Muscle of leg (tissue), 11 donors: ENCODE measurements around the gene SIGLEC12. TPM values are rescaled to one million over a fixed set of nuclear protein-coding genes. Genes with fewer than 3 reads are reported as not detected.

Experiments used
- DNase-seq: peaks from one replicate; pipeline ENCODE4 v3.0.0; 2013
- H3K27ac ChIP-seq: one replicate; pipeline ENCODE4 v1.5.1; 2013; ENCODE audit warnings: mild to moderate bottlenecking, low read length, control low read depth
- H3K27me3 ChIP-seq: one replicate; pipeline ENCODE4 v1.6.1; 2013; ENCODE audit warnings: low read length; ENCODE audit not compliant: control insufficient read depth, insufficient read depth
- H3K36me3 ChIP-seq: one replicate; pipeline ENCODE4 v1.6.1; 2013; ENCODE audit warnings: low read length; ENCODE audit not compliant: control insufficient read depth, insufficient read depth
- H3K4me1 ChIP-seq: one replicate; pipeline ENCODE4 v1.6.1; 2013; ENCODE audit warnings: low read length; ENCODE audit not compliant: control insufficient read depth, insufficient read depth
- H3K4me3 ChIP-seq: one replicate; pipeline ENCODE4 v1.5.1; 2013; ENCODE audit warnings: low read length, control low read depth
- H3K9me3 ChIP-seq: replicated peaks from 2 replicates; pipeline ENCODE4 v1.6.1; 2013; ENCODE audit warnings: low read depth, low read length; ENCODE audit not compliant: control insufficient read depth
- WGBS: methylation state at CpG from one replicate; pipeline ENCODE4 v1.1.5; 2013; ENCODE audit warnings: missing lambda C conversion rate; ENCODE audit not compliant: insufficient coverage; 5-methylcytosine and 5-hydroxymethylcytosine counted together
- polyA plus RNA-seq, 8 donors: library from polyadenylated mRNA; unstranded; fragments of 120-200 nt; gene quantifications; one replicate each; pipeline versions ENCODE4 v1.2.1 to v1.2.3, GENCODE V29; 2013; ENCODE audit warnings: inconsistent platforms in 1 of 8, low replicate concordance in 1 of 8; ENCODE audit not compliant: insufficient read length in 8 of 8, insufficient read depth in 1 of 8
- total RNA-seq: library from RNA; stranded (reverse); fragments of 120-200 nt; gene quantifications from one replicate; pipeline ENCODE4 v1.2.4, GENCODE V29; 2013

SIGLEC12 gene
- total and polyA plus RNA-seq, 9 donors, result 0.11 to 0.48 (median 0.20) TPM; not detected in 4

- no peak overlapping the region for H3K4me3 ChIP-seq
- WGBS, result 79% methylated on average over 8 of the region's 8 CpGs
- no peak for DNase-seq
- no peaks in the 10 kb centered on the region for H3K9me3 ChIP-seq
- H3K4me1 ChIP-seq, result no peaks in the 10 kb centered on the region
- no peaks in the 10 kb centered on the region for H3K27me3 ChIP-seq
- no peak overlapping the region for H3K27ac ChIP-seq
- H3K36me3 ChIP-seq, result no peaks in the 10 kb centered on the region
Measured at GRCh38 chr19:51524666-51525264, 23.2 kb upstream of the SIGLEC12 start.

- Histone ChIP-seq H3K4me3 (no peak overlapping the region), H3K36me3 (no peaks in the 10 kb centered on the region), H3K4me1 (no peaks in the 10 kb centered on the region), H3K27ac (no peak overlapping the region), H3K27me3 (no peaks in the 10 kb centered on the region), H3K9me3 (no peaks in the 10 kb centered on the region)
- 33% methylated on average over 1 of the region's 2 CpGs for WGBS
- no peak for DNase-seq
Measured at GRCh38 chr19:51521781-51522180, 20.2 kb upstream of the SIGLEC12 start.

- Histone ChIP-seq H3K4me3 (no peak overlapping the region), H3K4me1 (no peaks in the 10 kb centered on the region), H3K27me3 (no peaks in the 10 kb centered on the region), H3K27ac (no peak overlapping the region), H3K9me3 (no peaks in the 10 kb centered on the region), H3K36me3 (no peaks in the 10 kb centered on the region)
- DNase-seq, result no peak
- WGBS, result no CpG with 5 or more reads among the region's 2 CpGs
Measured at GRCh38 chr19:51521357-51521756, 19.8 kb upstream of the SIGLEC12 start.

GRCh38 chr19:51520728-51521127 lies 19.1 kb upstream of the SIGLEC12 start:
- Histone ChIP-seq H3K36me3 (no peaks in the 10 kb centered on the region), H3K4me1 (no peaks in the 10 kb centered on the region), H3K9me3 (no peaks in the 10 kb centered on the region), H3K4me3 (no peak overlapping the region), H3K27ac (no peak overlapping the region), H3K27me3 (no peaks in the 10 kb centered on the region)
- WGBS, result no CpG with 5 or more reads among the region's 2 CpGs
- DNase-seq, result no peak

- no peak overlapping the region for H3K27ac ChIP-seq
- DNase-seq, result peak; percentile 48
- no peaks in the 10 kb centered on the region for H3K9me3 ChIP-seq
- no peak overlapping the region for H3K4me3 ChIP-seq
- H3K4me1 ChIP-seq, result no peaks in the 10 kb centered on the region
- no peaks in the 10 kb centered on the region for H3K27me3 ChIP-seq
- H3K36me3 ChIP-seq, result no peaks in the 10 kb centered on the region
- WGBS, result 0% methylated on average over 1 of the region's 3 CpGs
Measured at GRCh38 chr19:51514866-51515481, 13.4 kb upstream of the SIGLEC12 start.

GRCh38 chr19:51513968-51514367 lies 12.4 kb upstream of the SIGLEC12 start:
- H3K27me3 ChIP-seq, result no peaks in the 10 kb centered on the region
- no peak for DNase-seq
- WGBS, result no CpG with 5 or more reads among the region's 2 CpGs

DNA sequence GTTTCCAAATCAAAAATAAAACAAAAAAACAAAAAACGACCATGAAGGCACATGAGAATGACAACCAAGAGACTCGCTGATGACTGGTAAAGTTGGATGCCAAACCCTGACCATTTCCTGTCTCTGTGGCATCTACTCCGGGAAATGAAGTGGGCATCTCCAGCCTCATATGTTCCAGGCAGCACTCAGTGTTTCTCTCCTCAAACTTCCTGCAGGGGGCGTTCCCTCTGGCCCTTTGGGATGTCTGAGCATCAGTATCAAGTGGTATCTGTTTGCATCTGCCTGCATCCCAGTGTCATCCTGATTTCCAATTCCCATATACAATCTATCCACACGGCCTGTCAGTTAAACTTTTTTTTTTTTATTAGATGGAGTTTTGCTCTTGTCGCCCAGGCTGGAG lies 9.8 kb upstream of the SIGLEC12 start:
- H3K9me3 ChIP-seq, result no peaks in the 10 kb centered on the region
- no peaks in the 10 kb centered on the region for H3K36me3 ChIP-seq
- no peak overlapping the region for H3K4me3 ChIP-seq
- 10% methylated on average over 4 of the region's 6 CpGs for WGBS
- no peaks in the 10 kb centered on the region for H3K27me3 ChIP-seq
- no peak for DNase-seq
- no peak overlapping the region for H3K27ac ChIP-seq
- H3K4me1 ChIP-seq, result no peaks in the 10 kb centered on the region

More at GRCh38 chr19:51513968-51514367, 12.4 kb upstream of the SIGLEC12 start:
- no peaks in the 10 kb centered on the region for H3K4me1 ChIP-seq
- no peak overlapping the region for H3K4me3 ChIP-seq
- H3K27ac ChIP-seq, result no peak overlapping the region
- no peaks in the 10 kb centered on the region for H3K36me3 ChIP-seq
- H3K9me3 ChIP-seq, result no peaks in the 10 kb centered on the region

DNA sequence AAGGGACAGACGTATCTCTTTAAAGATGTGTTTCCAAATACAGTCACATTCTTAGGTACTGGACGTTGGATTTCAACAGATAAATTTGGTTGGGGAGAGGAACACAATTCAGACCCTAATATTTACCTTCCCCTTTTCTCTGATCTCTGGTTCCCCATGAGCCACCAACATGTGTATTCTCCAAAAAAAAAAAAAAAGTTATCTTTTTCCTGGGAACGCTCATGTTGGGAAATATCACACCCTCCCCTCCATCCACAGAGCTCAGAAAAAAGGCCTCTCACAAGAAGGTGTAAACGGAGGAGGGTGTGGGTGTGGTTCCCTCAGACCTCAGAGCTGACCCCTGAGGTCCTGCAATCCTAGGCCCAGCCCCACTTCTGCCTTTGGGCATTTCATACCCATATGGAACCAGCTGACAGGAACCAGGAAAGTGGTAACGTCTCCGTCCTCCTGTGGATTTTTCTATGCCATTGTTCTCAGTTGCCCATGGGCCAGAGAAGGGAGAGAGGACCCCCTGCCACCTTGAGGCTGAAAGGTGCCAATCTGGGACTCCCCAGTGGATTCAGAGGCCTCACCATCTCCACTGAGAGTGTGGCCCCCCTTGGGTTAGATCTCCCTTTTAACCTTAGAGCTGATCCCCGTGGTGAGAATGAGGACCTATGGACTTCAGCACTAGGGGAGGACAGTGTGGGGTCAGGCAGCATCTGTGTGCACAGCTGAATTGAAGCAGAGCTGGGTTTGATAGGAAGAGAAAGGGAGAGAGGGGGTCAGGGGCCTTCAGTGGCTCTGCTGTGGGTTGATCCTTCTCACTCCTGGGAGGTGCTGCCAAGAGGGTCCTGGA lies 8.4 kb upstream of the SIGLEC12 start:
- Histone ChIP-seq H3K4me3 (no peak overlapping the region), H3K27ac (no peak overlapping the region), H3K9me3 (no peaks in the 10 kb centered on the region), H3K27me3 (no peaks in the 10 kb centered on the region), H3K4me1 (no peaks in the 10 kb centered on the region), H3K36me3 (no peaks in the 10 kb centered on the region)
- no peak for DNase-seq
- 78% methylated on average over 3 of the region's 7 CpGs for WGBS

DNA sequence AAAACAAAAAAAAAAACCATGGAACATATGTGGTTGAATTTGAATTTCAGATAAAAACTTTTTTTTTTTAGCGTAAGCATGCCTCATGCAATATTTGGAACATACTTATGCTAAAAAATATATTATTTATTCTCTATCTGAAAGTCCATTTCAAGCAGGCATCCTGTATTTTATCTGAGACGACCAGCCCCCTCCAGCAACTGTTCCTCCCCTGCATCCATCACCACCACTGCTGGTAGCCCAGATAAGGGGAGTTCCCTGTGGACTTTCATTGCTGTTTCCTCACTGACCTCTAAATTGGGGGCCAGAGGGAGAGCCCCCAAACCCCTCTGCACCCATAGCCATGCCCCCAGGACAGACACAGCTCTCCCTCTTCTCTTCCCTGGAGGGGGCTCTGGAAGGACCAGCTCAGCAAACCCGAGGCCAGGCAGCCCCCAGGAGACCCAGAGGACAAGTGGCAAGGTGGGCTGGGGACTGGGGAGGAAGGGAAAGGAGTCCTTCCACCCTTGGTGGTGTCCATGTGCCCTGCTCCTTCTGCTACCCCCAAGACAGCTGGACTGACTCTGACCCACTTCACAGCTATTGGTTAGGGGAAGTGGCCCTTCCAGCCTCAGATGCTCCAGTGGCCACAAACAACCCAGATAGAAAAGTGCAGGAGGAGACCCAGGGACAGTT lies 6.6 kb upstream of the SIGLEC12 start:
- WGBS, result no CpG with 5 or more reads among the region's 3 CpGs
- no peaks in the 10 kb centered on the region for H3K36me3 ChIP-seq
- no peak overlapping the region for H3K27ac ChIP-seq
- no peak overlapping the region for H3K4me3 ChIP-seq
- no peaks in the 10 kb centered on the region for H3K4me1 ChIP-seq
- H3K27me3 ChIP-seq, result no peaks in the 10 kb centered on the region
- DNase-seq, result no peak
- H3K9me3 ChIP-seq, result no peaks in the 10 kb centered on the region

DNA sequence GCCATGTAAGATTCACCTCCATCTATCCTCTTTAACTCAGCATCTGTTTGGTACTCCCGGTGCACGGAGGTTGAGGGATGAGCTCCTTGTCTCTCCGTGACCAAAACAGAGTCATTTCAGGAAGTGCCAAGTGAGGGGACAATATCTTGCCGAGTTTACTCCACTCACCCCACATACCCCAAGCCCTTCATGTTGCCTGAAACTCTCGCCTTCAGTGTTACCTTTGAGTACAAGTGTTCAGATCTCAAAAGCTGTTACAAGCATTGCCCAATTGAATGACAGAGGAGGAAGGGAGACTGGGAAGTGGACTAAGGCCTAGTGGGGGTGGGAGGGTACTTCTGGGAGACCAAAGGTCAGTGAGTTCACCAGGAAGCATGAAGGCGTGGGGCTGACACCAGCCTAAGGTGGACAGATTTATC lies 6.0 kb upstream of the SIGLEC12 start:
- Histone ChIP-seq H3K4me1 (no peaks in the 10 kb centered on the region), H3K36me3 (no peaks in the 10 kb centered on the region), H3K27me3 (no peaks in the 10 kb centered on the region), H3K4me3 (no peak overlapping the region), H3K27ac (no peak overlapping the region), H3K9me3 (no peaks in the 10 kb centered on the region)
- DNase-seq, result no peak
- whole genome bisulfite sequencing, result 85% methylated on average over 3 of the region's 6 CpGs
